ENCODE measurements around the gene PARD6B. TPM values are rescaled to one million over a fixed set of nuclear protein-coding genes. Genes with fewer than 3 reads are reported as not detected.

The PARD6B gene
- total and polyA plus RNA-seq, 2 of the 13 experiments (the other 11 are each of a cell fraction or from before 2014, with no cell fraction given): 6.9 to 22.2 TPM

GRCh38 chr20:50728981-50729874 is 2.2 kb upstream of the PARD6B start (continued):
- TF ChIP-seq ZBED4 (CRISPR knock-in tag; IDR thresholded peaks at IDR 0.05; ENCODE audit: borderline replicate concordance) (no peak), KDM4B (CRISPR knock-in tag; IDR thresholded peaks at IDR 0.05) (no peak), BCLAF1 (IDR thresholded peaks at IDR 0.05) (no peak), SKI (IDR thresholded peaks at IDR 0.05; ENCODE audit: partially characterized antibody) (no peak), RBM22 (optimal IDR thresholded peaks at IDR 0.05; ENCODE audit: low read length) (no peak), ZNF343 (CRISPR knock-in tag; IDR thresholded peaks at IDR 0.05) (no peak), NFE2 (CRISPR knock-in tag; IDR thresholded peaks at IDR 0.05) (no peak), CCAR2 (optimal IDR thresholded peaks at IDR 0.05; ENCODE audit: low read depth, low read length) (no peak), SIN3B (IDR thresholded peaks at IDR 0.05; ENCODE audit: low read length) (no peak), KMT2A (CRISPR knock-in tag; IDR thresholded peaks at IDR 0.05) (no peak), ZBTB25 (CRISPR knock-in tag; IDR thresholded peaks at IDR 0.05) (no peak), FOXK2 (IDR thresholded peaks at IDR 0.05) (no peak), MED1 (CRISPR knock-in tag; IDR thresholded peaks at IDR 0.05) (peak; percentile 26; the same call in 1 of the 2 replicates), ZNF766 (CRISPR knock-in tag; IDR thresholded peaks at IDR 0.05; ENCODE audit: borderline replicate concordance) (no peak), HDAC1 (CRISPR knock-in tag; IDR thresholded peaks at IDR 0.05) (peak; percentile 57; the same call in 1 of the 2 replicates), KAT8 (CRISPR knock-in tag; IDR thresholded peaks at IDR 0.05) (no peak; the same call in 1 of the 2 replicates), HMGXB3 (CRISPR knock-in tag; IDR thresholded peaks at IDR 0.05; ENCODE audit: borderline replicate concordance) (no peak)

All from HepG2 (cell line).